ENCODE results near the gene STIMATE.

Gene STIMATE

GRCh38 chr3:52791366-52791765 lies 106.0 kb downstream of the STIMATE start:
- Mint-ChIP-seq H3K4me1 (peaks cover 51% of the 10 kb centered on the region), H3K27me3 (ENCODE audit: low read depth, poor library complexity) (peaks cover 17% of the 10 kb centered on the region), H3K4me3 (no peak overlapping the region), H3K27ac (no peak overlapping the region), H3K36me3 (ENCODE audit: low read depth) (no peaks in the 10 kb centered on the region), H3K9me3 (no peaks in the 10 kb centered on the region)
- no peak for DNase-seq
- no peak for TF ChIP-seq CTCF (IDR thresholded peaks at IDR 0.05)

GRCh38 chr3:52790741-52791140 lies 106.6 kb downstream of the STIMATE start:
- peaks cover 47% of the 10 kb centered on the region for H3K4me1 Mint-ChIP-seq
- no peak overlapping the region for H3K27ac Mint-ChIP-seq
- no peaks in the 10 kb centered on the region for H3K36me3 Mint-ChIP-seq (ENCODE audit: low read depth)
- DNase-seq = no peak
- no peak for TF ChIP-seq CTCF (IDR thresholded peaks at IDR 0.05)
- no peak overlapping the region for H3K4me3 Mint-ChIP-seq
- no peaks in the 10 kb centered on the region for H3K9me3 Mint-ChIP-seq
- H3K27me3 Mint-ChIP-seq (ENCODE audit: low read depth, poor library complexity) = peaks cover 16% of the 10 kb centered on the region

GRCh38 chr3:52790337-52790736 lies 107.0 kb downstream of the STIMATE start:
- Mint-ChIP-seq H3K36me3 (ENCODE audit: low read depth) (no peaks in the 10 kb centered on the region), H3K27me3 (ENCODE audit: low read depth, poor library complexity) (peaks cover 14% of the 10 kb centered on the region), H3K4me3 (no peak overlapping the region), H3K4me1 (peaks cover 43% of the 10 kb centered on the region), H3K27ac (no peak overlapping the region), H3K9me3 (no peaks in the 10 kb centered on the region)
- DNase-seq = no peak
- TF ChIP-seq CTCF (IDR thresholded peaks at IDR 0.05) = no peak

- no peak overlapping the region for H3K4me3 Mint-ChIP-seq
- H3K27me3 Mint-ChIP-seq (ENCODE audit: low read depth, poor library complexity) = peaks cover 18% of the 10 kb centered on the region
- H3K27ac Mint-ChIP-seq = peak overlapping the region; percentile 48
- peaks cover 36% of the 10 kb centered on the region for H3K4me1 Mint-ChIP-seq
- no peaks in the 10 kb centered on the region for H3K36me3 Mint-ChIP-seq (ENCODE audit: low read depth)
- no peak for TF ChIP-seq CTCF (IDR thresholded peaks at IDR 0.05)
- no peaks in the 10 kb centered on the region for H3K9me3 Mint-ChIP-seq
- no peak for DNase-seq
Observed at GRCh38 chr3:52789746-52790040, 107.7 kb downstream of the STIMATE start.

- Mint-ChIP-seq H3K4me3 (no peak overlapping the region), H3K9me3 (no peaks in the 10 kb centered on the region), H3K27ac (no peak overlapping the region), H3K36me3 (ENCODE audit: low read depth) (no peaks in the 10 kb centered on the region), H3K27me3 (ENCODE audit: low read depth, poor library complexity) (peaks cover 20% of the 10 kb centered on the region), H3K4me1 (peaks cover 31% of the 10 kb centered on the region)
- TF ChIP-seq CTCF (IDR thresholded peaks at IDR 0.05) = no peak
- DNase-seq = no peak
Observed at GRCh38 chr3:52788890-52789745, 108.2 kb downstream of the STIMATE start.

All from nephron progenitor cell (in vitro differentiated cells).